ENCODE data around the gene HEPACAM.

HEPACAM gene

DNA sequence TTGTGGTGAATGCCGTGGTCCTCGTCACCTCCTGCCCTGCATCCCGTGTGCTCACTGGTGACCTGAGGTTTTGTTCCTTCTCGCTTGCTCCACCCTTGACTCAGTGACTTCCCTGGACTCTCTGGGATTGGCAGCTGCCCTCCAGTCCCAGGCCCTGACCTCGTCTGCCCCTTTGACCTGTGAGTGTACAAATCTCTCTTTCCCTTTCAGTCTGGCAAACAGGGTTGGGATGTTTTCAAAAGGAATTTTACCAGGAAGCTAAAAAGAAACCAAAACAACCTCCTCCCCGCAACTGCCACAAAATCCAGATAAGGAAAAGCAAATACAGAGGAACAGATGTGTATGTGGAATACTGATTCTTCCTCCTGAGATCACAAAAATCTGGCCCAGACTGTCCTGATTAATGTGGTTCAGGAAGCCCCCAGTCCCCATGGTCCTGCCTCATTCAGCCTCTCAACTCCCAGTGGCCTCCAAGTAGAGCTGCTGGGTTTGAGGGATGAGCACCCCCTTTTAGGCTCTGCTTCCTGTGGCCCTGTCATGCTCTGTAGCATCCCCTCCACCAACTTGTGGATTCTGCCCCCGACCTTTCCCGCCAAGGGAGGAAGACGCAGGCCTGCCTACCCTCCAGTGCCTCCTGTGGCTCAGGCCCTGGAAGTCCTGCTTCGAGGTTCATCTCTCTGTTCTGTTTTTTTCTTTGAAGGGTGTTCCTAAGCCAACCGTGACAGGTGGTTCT is 53.3 kb downstream of the HEPACAM start:
- no peak for DNase-seq

DNA sequence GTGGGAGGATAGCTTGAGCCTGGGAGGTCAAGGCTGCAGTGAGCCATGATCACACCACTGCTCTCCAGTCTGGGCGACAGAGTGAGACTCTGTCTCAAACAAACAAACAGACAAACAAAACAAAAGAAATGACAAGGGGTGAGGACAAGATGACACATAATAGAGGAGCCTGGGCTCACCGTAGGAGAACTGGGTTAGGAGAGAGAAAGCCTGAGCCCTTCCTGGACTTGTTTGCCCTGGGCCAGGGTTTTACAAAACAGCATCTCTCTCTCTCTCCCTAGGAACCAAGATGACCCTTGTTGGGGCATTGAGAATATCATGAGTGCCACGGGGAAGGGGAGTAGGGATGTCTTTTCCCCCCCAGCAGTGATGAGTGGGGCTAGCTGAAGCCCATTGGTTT is 54.9 kb downstream of the HEPACAM start:
- no peak for DNase-seq

DNA sequence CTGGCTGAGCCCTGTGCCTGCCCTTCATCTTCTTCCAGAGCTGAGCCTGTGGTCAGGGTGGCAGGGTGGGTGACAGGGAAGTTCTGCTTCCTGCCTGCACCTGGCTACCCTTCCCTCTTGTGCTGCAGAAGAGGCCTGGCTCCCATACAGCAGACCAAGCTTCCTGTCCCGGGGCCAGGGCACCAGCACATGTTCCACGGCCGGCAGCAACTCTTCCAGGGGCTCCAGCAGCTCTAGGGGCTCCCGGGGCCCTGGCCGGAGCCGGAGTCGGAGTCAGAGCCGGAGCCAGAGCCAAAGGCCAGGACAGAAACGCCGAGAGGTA is 55.6 kb downstream of the HEPACAM start:
- no peak for DNase-seq

- no peak for DNase-seq
Observed at GRCh38 chr11:124879493-124880289, 56.2 kb downstream of the HEPACAM start.

DNA sequence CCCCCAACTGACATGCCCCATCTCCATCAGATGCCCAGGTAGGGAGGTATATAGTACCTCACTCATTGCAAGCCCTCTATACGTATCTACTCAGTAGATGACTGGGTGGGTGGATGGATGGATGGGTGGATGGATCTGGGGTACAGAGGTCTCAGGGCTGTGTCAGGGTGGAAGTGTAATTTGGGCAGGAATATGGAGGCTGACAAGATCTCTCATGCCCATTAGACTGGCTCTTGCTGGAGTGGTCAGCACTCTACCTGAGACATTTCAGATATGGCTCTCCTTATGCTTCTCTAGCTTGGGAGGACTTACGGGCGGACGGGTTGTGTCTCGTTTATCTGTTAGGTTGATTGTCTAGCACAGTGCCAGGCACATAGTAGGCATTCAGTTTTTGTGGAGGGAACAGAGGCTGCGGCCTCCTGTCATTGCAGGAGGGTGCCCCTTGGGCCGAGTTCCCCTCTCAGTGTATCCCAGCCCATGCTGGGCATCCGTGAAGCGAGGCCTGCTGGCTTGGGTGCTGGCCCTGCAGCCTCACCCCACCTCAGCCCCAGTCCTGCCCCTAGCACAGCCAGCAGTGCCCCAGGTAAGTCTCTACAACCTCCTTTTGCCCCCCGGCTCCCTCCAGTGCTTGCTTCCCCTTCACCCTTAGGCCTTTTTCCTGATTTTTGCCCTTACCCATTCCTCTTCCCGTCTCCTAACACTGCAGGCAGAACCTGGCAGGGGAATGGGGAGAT is 56.9 kb downstream of the HEPACAM start:
- no peak for DNase-seq

DNA sequence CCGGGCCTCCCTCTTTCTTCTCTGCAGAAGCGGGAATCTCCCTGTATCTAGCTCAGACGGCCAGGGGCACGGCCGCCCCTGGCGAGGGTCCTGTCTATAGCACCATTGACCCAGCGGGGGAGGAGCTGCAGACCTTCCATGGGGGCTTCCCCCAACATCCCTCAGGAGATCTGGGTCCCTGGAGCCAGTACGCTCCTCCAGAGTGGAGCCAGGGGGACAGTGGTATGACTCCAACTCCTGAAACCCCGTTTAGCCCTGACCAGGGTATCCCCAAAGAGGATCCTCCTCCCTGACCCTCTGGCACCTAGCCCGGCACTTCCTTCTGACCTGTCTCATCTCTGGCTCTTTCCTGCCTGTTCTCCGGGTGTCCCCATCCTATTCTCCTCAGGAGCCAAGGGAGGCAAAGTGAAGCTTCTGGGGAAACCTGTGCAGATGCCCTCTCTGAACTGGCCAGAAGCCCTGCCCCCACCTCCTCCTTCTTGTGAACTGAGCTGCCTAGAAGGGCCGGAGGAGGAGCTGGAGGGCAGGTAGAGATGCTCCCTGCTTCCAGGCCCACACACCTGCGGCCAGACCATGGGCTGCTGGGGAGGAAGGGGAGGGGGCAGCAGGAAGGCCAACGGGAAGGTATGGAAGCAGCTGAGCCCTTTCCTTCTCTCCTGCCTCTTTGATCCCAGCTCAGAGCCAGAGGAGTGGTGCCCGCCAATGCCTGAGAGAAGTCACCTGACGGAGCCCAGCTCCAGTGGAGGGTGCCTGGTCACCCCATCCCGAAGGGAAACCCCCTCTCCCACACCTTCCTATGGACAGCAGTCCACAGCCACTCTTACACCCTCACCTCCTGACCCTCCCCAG is 57.7 kb downstream of the HEPACAM start:
- DNase-seq, result no peak

DNA sequence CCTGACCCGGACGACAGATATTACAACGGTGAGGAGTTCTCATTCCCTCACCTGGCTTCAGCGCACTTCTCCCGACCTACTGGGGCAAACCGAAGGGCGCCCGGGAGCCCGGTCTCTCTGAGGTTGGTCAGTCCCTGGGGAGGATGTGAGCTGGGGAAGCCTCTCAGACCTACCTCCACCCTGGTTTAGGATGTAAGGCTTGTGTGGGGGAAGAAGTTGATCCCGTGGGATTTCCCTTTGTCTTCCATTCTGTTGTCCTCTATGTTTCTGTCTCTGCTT is 58.3 kb downstream of the HEPACAM start:
- DNase-seq, result no peak

DNA sequence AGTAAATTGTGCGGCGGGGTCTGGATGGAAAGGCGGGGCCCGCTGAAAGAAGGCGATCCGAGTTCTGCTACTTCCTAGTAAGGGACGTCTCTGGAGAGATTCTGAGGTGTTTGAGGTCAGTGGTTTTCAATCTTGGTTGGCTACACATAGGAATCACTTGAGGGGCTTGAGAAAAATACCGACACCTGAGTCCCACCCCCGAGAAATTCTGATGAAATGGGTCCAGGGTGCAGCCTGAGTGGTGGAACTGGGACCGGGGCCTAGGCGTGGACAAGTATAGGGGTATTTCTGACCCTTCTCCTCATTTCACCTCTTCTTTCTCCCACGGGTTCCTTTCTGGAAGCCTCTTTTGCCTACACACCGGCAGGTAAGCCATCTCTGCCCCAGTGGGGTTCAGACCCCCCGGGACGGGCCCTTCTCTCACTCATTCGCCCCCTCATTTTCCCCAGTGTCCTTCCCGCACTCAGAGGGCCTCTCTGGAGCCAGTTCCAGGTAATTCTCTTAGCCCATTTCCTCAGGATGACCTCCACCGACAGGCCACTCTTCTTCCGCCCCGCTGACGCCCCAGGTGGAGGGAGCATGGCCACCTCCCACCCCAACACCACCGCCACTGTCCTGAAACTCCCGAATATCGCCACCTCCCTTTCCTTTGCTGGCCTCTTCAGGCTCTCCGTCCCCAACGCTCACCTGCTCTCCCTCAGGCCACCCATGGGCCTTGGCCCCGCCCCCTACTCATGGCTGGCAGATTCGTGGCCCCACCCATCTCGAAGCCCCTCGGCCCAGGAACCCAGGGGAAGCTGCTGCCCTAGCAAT is 58.8 kb downstream of the HEPACAM start:
- DNase-seq, result no peak

DNA sequence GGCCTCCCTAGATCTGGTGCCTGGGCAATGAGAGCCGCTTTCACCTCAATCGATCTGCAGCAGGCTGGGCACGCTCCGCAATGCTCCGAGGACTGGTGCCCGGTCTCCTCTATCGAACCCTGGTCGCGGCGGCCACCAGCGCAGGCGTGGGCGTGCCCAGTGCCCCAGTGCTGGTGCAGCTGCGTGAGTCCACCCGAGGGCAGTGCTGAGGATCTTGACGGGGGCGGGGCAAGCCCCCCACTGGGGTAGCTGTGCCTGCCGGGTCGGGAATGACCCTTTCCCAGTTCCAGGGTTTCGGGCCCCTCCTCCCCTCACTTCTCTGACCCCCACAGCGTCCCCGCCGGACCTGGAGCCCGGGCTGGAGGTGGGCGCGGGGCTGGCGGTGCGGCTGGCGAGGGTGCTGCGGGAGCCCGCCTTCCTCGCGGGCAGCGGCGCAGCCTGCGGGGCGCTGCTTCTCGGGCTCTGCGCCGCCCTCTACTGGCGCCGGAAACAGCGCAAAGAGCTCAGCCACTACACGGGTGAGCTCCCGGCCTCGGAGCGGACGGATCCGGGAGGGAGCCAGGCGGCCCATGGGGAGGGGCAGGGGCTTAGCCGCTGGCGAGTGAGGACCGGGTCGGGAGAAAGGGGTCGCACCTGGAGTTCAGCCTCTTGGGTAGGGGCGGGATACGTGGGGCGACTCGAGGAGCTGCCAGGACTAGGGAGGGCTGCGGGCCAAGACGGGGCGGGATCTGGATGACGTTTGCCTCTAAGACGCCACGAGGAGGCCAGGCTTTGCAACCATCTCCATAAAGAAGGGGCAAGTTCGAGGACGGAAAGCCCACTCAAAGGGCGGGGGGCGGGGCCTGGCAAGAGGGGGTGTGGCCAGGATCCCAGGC is 59.7 kb downstream of the HEPACAM start:
- DNase-seq, result peak; percentile 27

GRCh38 chr11:124875401-124875800 is 60.4 kb downstream of the HEPACAM start:
- DNase-seq, result no peak

GRCh38 chr11:124874571-124875255 is 61.1 kb downstream of the HEPACAM start:
- DNase-seq, result no peak

DNA sequence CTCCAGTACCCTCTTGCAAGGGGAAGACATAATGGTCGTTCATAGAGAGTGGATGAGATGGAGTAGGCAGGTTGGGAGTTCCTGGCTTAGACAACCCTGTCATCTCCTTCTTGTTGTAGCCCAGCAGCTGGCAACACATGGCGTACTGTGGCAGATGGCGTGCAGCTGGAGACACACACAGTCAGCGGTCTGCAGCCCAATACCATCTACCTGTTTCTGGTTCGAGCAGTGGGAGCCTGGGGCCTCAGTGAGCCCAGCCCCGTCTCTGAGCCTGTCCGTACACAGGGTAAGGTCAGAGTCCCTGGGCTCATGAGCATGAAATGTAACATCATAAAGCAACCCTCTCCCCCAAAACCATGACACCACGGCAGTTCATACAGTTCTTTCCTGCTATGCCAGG is 61.9 kb downstream of the HEPACAM start:
- DNase-seq, result no peak

- no peak for DNase-seq
Observed at GRCh38 chr11:124872741-124873140, 63.1 kb downstream of the HEPACAM start.

DNA sequence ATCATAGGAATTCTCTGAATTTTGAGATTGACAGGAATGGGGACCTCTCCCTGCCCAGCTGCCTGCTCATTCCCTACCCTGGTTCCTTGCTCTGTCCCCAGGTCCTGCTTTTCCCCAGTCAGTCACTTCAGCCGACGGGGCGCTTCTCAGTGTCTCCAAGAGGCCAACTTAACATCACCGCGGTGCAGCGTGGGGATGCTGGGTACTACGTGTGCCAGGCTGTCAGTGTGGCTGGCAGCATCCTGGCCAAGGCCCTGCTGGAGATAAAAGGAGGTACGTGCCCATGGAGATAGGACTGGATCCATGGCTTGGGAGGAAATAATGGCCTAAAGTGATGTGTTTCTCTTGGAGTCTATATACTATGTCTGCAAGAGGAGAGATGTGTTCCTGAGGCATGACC is 63.6 kb downstream of the HEPACAM start:
- no peak for DNase-seq

DNA sequence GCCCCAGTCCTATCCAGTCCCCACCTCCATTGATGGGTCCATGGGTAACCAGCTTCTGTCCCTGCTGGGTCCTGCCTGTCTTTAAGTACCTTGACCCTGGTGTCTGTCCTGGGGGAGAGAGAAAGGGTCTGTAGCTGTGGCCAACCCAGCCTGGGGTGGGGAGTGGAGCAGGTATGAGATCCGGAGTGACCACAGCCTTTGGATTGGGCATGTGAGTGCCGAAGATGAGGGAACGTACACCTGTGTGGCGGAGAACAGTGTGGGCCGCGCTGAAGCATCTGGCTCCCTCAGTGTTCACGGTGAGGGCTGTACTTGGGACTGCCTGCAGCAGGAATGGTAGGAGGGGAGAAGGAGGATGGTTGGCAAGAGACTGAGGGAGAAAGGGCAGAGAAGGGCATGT is 65.4 kb downstream of the HEPACAM start:
- DNase-seq, result no peak

DNA sequence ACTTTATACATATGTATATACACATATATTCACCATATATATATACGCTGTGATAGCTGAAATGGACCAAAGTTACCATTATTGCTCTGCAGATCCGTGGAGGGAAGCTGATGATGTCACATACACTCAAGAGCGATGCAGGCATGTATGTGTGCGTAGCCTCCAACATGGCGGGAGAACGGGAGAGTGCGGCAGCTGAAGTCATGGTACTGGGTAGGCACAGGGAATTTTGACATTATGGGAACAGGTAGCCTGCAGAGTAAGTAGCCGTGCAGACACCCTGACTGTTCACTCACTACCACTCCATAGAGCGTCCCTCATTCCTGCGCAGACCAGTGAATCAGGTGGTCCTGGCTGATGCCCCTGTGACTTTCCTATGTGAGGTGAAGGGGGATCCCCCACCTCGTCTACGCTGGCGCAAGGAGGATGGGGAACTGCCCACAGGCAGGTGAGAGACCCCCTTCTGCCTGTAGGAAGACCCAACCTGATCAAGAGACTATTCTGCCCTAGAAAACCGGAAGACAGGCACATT is 65.9 kb downstream of the HEPACAM start:
- DNase-seq, result no peak

DNA sequence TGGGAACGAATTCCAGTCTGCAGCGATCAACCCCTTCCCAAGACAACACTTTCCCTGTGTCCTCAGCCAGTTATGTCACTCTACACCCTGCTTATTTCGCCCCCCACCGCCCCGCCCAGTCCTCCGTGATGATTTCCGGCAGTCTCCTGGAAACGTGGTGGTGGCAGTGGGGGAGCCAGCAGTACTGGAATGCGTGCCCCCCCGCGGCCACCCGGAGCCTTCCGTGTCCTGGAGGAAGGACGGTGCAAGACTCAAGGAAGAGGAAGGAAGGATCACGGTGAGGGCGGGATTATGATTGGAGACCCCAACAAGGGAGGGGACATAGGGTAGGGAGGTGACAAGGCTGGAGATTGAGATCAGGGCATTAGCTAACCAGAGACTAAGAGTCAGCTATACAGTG is 66.5 kb downstream of the HEPACAM start:
- no peak for DNase-seq

All from NCI-H748 treated with DMSO at 0.1 percent for 48 hours (cell line).